NCI-H128 (cell line): ENCODE data around the gene NOVA1.
"Not testable (repeated sequence)": the region's sequence is repeated elsewhere in the genome, so short reads cannot be mapped to it uniquely, and the experiment has no call there.

Source experiments
- DNase-seq: peaks from one replicate; lab custom pipeline; 2025; ENCODE audit not compliant: unreplicated experiment; lab: John Stamatoyannopoulos, UW

Gene NOVA1, protein sequence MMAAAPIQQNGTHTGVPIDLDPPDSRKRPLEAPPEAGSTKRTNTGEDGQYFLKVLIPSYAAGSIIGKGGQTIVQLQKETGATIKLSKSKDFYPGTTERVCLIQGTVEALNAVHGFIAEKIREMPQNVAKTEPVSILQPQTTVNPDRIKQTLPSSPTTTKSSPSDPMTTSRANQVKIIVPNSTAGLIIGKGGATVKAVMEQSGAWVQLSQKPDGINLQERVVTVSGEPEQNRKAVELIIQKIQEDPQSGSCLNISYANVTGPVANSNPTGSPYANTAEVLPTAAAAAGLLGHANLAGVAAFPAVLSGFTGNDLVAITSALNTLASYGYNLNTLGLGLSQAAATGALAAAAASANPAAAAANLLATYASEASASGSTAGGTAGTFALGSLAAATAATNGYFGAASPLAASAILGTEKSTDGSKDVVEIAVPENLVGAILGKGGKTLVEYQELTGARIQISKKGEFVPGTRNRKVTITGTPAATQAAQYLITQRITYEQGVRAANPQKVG

DNA sequence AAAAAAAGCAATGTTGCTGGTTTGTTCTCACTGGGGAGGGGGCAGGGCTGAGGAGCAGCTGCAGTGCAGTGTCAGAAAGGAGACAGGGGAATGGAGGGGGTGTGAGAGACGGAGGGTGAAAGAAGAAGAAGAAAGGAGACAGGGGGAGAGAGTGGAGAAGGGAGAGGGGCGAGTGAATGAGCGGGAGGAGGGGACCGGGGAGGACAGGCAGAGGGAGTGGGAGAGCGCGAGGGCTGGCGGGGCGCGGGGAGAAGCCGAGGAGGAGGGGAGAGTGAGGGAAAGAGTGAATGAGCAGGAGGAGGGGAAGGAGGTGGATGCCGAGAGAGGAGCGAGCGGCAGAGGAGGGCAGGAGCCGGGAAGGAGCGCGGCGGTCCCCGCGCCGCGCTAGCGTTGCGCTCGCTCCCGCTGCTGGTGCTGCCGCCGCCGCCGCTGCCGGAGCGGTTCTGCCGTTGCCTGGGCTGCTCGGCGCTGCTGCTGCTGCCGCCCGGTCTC, at the start of gene NOVA1:
NOVA1 (minus strand) TSS at position 445 of the 492 bp plus-strand sequence. CDS start 597 bp downstream, outside the sequence.
- DNase-seq, result no peak

DNA sequence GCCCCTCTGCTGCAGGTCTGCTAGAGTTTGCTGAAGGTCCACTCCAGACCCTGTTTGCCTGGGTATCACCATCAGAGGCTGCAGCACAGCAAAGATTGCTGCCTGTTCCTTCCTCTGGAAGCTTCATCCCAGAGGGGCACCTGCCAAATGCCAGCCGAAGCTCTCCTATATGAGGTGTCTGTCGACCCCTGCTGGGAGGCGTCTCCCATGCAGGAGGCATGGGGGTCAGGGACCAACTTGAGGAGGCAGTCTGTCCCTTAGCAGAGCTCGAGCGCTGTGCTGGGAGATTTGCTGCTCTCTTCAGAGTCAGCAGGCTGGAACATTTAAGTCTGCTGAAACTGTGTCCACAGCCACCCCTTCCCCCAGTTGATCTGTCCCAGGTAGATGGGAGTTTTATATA, 47.2 kb upstream of the NOVA1 start:
- not testable (repeated sequence) for DNase-seq

DNA sequence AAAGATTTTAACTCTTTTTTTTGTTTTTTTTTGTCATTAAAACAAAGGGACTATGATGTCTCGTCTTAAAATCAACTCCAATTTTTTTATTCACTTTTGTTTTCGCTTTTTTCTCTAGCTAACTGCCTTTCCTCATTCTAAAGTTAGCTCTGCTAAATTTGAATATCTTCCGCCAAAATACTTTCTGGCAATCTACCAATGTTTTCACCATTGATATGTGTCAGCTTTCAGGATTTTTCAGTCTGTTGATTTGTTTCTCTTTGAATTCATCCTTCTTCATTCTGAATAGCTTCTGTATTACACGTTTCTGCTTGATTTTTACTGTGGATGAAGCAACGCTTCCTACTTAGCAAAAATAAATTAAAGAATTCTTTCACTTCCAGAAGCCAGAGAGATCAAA, 38.7 kb upstream of the NOVA1 start:
- no peak for DNase-seq

DNA sequence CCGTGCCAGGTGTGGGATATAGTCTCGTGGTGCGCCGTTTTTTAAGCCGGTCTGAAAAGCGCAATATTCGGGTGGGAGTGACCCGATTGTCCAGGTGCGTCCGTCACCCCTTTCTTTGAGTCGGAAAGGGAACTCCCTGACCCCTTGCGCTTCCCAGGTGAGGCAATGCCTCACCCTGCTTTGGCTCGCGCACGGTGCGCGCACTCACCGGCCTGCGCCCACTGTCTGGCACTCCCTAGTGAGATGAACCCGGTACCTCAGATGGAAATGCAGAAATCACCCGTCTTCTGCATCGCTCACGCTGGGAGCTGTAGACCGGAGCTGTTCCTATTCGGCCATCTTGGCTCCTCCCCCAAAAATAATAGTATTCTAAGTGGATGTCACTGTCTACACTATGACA, 37.1 kb upstream of the NOVA1 start:
- DNase-seq, result not testable (repeated sequence)

DNA sequence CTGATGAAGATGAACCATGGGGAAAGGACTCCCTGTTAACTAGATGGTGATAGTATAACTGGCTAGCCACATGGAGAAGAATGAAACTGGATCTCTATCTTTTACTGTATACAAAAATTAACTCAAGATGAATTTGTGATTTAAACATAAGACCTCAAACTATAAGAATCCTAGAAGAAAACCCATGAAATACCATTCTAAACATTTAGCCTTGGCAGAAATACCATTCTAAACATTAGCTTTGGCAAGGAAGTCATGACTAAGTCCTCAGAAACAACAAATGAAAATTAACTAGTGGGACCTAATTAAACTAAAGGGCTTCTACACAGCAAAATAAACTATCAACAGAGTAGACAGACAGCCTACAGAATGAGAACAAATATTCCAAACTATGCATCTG, 28.4 kb upstream of the NOVA1 start:
- no peak for DNase-seq

DNA sequence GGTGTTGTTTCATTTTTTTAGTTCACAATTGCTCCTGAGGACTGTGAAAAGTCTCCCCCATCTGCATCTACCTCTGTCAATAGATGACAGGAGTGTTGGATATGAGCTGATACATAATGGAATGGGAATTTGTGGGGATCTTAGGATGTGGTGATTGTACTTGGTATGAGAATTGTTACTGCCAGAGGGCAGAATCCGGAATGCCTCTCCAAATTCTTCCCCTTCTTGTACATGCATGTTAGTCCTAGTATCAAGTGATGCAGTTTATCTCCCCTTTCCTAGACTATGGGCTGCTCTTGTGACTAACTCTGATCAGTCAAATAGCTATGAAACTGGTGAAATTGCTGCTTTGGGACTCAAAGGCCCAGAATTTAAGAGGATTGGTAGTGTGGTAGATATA, 24.8 kb upstream of the NOVA1 start:
- no peak for DNase-seq

DNA sequence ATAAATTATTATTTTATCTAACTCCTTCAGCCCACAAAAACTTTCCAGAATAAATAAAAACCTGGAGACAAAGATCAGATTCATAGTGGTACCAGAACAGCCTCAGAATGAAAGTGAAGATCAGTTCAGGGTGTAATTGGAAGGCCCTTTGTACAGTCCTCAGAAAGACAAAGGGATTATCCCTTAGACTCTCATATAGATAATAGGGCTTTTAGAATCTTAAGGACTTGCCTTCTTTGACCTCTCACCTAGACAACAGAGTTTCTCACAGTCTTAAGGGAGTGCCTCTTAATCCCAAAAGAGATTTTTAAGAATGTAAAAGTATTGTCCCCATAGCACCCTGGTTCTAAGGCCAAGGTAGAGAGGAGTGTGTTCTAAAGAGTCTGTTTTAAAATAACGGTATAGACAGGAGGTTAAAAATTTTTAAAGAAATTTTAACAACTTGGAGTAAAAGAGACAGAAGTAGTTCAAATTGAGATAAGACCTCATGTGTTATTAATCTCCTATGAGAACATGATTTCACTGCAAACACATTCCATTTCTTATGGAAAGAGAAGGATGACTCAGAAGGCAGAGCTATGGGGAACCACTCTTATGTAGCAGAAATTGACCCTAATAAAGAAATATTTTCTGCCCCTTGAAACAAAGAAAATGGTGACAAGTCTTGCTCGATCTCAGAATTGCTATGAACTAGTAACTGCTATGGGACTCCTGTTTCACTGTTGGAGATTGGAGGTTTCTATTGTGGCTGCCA, 24.2 kb upstream of the NOVA1 start:
- no peak for DNase-seq

DNA sequence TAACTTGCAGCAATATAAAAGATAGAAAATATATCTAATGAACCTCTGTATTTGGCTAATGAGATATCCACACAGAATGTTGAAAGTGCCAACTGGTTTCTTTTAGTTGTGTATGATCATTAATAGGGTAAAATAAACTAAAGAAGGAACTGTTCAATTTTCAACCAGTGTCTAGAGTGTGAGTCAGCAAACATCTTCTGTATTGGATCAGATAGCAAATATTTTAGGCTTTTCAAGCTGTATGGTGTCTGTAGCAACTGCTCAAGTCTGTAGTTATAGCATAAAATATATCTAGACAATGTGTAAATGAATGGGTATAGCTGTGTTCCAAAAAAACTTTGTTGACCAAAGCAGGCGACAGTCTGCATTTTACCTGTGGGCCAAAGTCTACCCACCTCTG, 23.5 kb upstream of the NOVA1 start:
- no peak for DNase-seq

DNA sequence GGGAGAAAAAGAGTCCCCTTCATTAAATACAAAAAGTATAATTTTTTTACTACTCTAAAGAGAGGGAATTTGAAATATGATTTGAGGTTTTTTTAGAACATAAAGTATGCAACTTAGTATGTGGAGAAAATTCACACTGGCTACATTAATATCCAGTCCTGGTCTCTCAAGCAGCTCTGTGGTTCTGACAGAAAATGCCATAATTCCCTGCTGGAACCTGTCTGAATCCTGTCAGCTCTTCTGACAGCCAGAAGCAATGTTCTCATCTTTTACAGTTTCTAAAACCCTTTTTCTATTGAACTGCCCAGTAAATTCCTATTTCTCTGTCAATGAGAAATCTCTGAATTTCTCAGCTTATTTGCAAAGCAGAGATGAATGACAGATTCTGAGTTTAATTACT, 13.4 kb upstream of the NOVA1 start:
- DNase-seq, result no peak

DNA sequence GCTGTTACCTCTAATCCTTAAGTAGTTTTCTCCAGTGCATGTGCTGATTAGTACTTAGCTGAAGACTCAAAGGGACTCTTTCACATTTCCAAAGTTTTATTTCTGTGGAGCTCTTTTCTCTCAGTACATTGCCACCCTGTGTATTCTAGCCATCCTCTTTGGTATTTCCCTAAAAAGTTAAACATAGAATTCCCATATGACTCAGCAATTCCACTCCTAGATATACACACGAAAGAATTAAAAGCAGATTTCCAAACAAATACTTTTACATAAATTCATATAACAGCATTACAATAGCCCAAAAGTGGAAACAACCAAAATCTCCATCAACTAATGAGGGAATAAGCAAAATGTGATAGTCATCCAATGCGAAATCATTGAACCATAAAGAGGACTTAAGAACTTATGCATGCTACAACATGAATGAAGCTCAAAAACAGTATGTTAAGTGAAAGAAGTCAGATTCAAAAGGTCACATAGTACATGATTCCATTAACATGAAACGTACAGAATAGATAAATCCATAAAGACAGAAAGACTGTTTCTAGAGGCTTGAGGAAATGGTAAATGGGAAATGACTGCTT, 9.0 kb upstream of the NOVA1 start:
- DNase-seq, result no peak

DNA sequence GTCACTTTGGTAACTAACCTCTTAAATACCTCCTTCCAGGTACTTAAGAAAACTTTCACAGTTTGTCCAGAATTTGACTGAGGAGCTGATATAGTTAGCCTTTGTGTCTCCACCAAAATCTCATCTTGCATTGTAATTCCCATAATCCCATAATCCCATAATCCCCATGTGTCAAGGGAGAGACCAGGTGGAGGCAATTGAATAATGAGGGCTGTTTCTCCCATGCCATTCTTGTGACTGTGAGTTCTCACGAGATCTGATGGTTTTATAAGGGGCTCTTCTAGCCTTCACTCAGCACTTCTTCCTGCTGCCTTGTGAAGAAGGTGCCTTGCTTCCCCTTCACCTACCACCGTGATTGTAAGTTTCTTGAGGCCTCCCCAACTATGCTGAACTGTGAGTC, 7.8 kb upstream of the NOVA1 start:
- DNase-seq, result no peak

DNA sequence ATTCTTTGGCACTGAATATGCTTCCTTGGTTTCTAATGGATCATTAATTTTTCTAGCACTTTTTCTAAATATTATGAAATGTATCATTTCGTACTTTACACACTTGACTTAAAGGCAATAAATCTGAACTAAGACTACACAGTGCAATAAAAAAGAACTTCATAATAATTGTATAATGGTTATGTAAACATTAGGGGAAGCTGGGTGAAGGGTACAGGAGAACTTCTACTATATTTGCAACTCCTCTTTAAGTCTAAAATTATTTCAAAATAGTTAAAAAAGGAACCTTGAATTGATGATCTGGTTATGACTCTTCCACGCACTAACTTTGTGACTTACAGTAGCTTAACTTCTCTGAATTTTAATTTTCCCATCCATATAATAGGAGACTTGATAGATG, 5.1 kb upstream of the NOVA1 start:
- no peak for DNase-seq

DNA sequence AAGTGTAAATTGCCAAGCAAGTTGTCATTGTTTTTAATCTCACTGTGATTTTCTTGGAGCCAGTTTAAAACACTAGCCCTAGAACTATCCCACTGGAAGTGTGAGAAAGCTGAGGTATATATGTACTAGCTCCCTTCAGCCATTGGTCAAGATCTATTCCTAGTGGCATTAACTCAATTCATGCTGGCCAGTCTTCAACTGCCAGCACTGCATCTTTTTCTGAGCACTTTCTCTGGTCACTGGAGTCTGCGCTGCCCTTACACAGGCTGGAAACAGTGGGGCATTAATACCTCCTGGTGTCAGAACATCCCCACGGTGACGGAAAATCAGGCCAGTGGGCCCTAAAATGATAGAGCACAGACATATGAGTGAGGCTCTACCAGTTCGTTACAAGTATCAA, 4.0 kb upstream of the NOVA1 start:
- no peak for DNase-seq

DNA sequence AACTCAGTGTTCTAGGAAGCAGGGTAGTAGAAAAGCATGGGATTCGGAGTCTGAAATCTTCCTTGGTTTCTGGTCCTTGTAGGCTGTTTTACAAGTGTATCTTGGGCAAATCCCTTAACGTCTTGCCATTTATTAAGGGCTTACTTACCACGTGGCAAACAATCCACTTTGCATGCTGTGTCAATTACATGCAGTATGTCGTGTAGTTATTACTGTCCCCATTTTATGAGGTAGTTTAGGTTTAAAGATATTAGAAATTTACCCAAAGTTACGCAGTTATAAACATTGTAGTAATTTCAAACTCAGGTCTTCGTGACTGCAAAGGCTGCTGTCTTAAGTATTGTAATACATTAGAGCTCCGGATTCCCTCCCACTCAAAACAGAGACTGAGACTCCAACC, 1.5 kb upstream of the NOVA1 start:
- no peak for DNase-seq

DNA sequence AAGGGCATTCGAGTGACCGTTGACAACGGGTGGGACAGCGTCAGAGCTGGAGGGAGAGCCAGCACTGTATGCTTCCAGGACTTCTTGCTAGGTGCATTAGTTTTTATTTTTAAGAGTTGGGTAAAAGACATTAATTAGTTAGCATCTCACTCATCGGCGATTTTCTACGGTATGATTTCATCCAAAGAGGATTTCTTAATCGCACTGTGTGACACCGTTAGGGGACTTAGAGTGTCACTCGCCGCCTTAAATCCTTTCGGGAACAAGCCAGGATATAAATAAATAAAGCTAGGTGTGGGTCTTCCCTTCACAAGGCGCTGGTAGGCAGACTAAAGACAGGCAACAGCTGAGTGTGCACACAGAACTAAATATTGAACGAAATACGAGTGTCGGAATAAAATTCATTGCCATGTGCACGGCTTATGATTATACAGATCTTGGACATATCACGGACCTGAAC, 869 bp upstream of the NOVA1 start:
- DNase-seq, result no peak

DNA sequence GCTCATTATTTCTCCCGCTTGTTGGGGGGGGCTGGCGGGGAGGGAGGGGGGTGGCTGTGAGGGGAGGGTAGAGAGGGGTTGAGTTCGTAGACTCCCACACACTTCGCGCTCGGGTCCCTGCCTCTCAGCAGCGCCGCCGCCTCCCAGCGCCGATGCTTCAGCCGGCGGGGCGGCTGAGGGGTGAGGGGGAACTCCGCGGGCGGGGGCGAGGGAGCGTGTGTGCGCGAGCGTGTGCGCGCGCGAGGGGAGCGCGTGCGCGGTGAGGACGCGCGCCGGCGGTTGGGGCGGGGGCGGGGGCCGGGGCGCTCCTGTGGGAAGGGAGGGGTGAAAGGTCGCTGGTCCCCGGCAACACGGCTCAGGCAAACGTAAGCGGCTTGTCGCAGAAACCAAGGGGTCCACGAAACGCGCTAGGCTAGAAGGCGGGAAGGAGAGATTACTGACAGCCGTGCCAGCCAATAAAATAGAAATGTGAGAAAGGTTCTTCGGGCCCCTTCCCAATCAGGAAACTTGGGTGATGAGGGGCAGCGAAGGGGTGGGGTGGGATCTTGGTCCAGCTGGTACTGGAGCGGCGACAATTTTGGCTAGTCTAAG, 343 bp upstream of the NOVA1 start:
- peak; percentile 90 for DNase-seq

DNA sequence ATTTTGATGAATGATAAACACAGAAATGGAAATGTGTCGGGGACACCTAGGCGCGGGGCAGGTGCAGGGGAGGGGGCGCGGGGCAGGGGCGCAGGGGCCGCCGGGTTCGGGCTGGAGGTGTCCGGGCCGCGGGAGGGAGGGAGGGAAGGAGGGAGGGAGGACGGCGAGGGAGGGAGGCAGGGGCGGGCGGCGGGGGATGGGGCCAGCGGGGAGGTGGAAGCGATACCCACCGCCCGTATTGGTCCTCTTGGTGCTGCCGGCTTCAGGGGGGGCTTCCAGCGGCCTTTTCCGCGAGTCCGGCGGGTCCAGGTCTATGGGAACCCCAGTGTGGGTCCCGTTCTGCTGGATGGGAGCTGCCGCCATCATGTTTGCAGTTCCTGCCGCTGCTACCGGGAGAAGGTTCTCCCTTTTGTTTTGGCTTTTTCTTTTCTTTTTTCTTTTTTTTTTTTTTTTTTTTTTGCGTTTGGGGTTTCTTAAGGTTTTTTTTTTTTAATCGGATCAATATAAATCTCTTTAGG, 703 bp downstream of the NOVA1 start:
- no peak for DNase-seq

DNA sequence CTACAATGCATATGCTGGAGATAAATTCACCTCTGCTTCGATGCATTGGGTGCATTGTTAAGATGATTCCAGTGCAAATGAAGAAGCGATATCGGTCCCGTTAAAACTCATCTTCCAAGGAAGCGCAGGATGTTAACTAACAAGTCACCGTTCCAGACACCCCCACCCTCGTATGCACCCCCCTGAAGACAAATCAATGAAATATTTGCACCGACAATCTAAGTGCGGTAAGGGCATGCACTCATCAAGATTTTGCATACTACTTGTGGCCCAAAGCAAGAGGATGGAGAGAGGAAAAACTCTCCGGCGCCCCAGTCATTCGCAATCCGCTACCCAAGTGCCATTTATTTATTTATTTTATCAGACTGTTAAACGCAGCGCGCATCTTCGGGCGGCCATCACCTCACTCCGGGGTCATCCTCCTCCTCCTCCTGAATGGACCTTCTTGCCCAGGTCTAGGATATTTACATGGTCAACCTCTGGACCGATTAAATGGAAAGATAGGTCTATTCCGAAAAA, 1.2 kb downstream of the NOVA1 start:
- no peak for DNase-seq

DNA sequence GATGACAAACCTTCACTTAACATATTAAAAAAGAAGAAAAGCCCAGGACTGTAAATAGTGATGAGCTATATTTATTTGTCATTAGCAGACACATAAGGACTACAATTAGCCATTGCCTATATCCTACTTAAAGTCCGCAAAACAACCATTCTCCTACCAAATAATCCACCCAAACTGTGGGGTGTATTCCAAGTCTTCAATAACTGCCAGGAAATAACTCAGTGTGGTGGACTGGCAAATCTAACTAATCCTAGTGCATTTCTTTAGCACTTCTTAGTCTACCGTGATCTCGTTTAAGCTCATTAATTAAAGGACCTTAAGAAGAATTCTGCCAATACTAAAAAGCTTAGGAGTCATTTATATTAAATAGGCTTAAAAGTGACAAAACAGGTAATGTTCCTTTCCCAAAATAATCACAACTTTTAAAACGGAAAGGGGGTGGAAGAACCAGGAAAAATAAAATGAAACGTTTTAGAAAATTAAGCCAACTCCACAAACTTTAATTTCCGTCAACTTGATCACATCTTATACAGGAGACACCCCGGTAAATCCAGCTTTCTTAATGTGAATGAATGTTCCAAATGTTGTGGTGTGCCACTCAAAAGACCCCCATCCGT, 1.8 kb downstream of the NOVA1 start:
- no peak for DNase-seq
